ENCODE measurements around the gene WDR62. TPM values are rescaled to one million over a fixed set of nuclear protein-coding genes. Genes with fewer than 3 reads are reported as not detected.

The WDR62 gene
- total RNA-seq, 2 experiments from 2014 or later = 2.0 to 2.6 TPM

DNA sequence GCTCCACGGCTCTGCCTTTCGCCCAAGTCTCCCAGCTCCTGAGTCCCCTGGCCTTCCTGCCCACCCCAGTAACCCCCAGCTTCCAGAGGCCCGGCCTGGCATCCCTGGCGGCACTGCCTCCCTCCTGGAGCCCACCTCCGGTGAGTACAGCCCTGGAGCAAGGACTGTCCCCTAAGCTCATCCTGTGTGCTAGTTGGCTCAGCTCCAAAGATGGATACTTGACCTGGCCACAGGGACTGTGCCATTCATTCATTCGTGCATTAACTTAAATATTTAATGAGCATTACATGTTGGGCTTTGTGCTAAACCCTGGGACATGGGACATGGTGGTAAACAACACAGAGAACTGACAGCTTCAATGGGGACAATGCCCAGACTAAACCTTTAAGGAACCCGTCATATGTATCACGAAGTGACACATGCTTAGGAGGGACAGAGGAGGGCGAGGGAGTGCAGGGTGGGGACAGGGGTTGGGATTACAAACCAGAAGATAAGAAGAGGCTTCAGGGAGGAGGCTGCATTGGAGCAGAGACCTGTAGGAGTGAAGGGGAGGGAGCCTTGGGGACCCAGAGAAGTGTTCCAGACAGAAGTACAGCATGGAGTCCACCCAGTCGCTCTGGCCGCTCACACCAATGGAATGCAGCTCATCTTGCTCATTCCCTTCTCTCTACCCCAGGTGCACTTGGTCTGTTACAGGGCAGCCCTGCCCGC, 49.3 kb downstream of the WDR62 start:
- Histone ChIP-seq H3K27me3 (ENCODE audit: control insufficient read depth in 1 of 2, insufficient read depth in 2 of 2, low read length in 2 of 2) (no peaks in the 10 kb centered on the region), H3K27ac (ENCODE audit: low read depth in 1 of 2, low read length in 2 of 2) (no peak overlapping the region), H3K4me1 (ENCODE audit: insufficient read depth, low read length) (no peaks in the 10 kb centered on the region), H3K9me3 (ENCODE audit: control insufficient read depth in 1 of 2, insufficient read depth in 1 of 2, low read length in 2 of 2) (no peaks in the 10 kb centered on the region), H3K4me3 (ENCODE audit: low read length) (no peak overlapping the region), H3K36me3 (ENCODE audit: insufficient read depth, low read length) (peaks cover 3% of the 10 kb centered on the region)
- ChIA-PET CTCF (no interaction called here), POLR2A (interaction anchor here (0.9 kb wide), 1 partner anchor 11 kb away, joined by 3 read pairs; the partner anchor contains the start of gene POLR2I)
- peaks cover 8% of the 10 kb centered on the region for H3K36me3 Mint-ChIP-seq (ENCODE audit: low read depth)
- ATAC-seq (ENCODE audit: poor library complexity) = no peak
- DNase-seq = no peak
- H3K27me3 Mint-ChIP-seq = no peaks in the 10 kb centered on the region
- H3K9me3 Mint-ChIP-seq = no peaks in the 10 kb centered on the region
- no peak overlapping the region for H3K4me3 Mint-ChIP-seq
- no peak overlapping the region for H3K27ac Mint-ChIP-seq
- TF ChIP-seq, protein P1, sequence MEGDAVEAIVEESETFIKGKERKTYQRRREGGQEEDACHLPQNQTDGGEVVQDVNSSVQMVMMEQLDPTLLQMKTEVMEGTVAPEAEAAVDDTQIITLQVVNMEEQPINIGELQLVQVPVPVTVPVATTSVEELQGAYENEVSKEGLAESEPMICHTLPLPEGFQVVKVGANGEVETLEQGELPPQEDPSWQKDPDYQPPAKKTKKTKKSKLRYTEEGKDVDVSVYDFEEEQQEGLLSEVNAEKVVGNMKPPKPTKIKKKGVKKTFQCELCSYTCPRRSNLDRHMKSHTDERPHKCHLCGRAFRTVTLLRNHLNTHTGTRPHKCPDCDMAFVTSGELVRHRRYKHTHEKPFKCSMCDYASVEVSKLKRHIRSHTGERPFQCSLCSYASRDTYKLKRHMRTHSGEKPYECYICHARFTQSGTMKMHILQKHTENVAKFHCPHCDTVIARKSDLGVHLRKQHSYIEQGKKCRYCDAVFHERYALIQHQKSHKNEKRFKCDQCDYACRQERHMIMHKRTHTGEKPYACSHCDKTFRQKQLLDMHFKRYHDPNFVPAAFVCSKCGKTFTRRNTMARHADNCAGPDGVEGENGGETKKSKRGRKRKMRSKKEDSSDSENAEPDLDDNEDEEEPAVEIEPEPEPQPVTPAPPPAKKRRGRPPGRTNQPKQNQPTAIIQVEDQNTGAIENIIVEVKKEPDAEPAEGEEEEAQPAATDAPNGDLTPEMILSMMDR (IDR thresholded peaks at IDR 0.05) = no peak
- H3K4me1 Mint-ChIP-seq (ENCODE audit: low read depth) = no peaks in the 10 kb centered on the region
- intact Hi-C loops (cut with DNase I, micrococcal nuclease) = no loop called here

DNA sequence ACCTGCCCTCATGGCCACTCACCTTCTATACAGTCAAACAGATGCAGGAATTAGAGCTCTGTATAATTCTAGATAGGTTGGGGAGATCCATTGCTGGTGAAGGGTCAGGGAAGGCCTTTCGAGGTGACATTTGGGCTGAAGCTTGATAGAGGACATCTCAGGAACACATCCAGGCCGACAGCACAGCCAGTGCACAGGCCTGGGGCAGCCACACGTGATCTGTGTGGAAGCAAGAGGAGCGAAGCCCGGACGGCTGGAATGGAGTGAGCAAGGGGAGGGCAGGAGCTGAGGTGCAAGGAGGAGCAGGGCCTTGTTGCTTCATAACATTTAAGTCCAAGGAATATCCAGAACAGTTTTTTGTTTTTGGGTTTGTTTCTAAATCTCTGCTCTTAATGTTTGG, 51.7 kb downstream of the WDR62 start:
- H3K9me3 ChIP-seq (ENCODE audit: control insufficient read depth in 1 of 2, insufficient read depth in 1 of 2, low read length in 2 of 2) = no peaks in the 10 kb centered on the region
- ChIA-PET POLR2A (interaction anchor here (0.9 kb wide), 1 partner anchor 8 kb away, joined by 5 read pairs; the partner anchor contains the start of genes POLR2I and TBCB), CTCF (no interaction called here)
- no peak overlapping the region for H3K27ac Mint-ChIP-seq
- ATAC-seq (ENCODE audit: poor library complexity) (no peak), DNase-seq (no peak)
- H3K36me3 ChIP-seq (ENCODE audit: insufficient read depth, low read length) = peaks cover 7% of the 10 kb centered on the region
- H3K4me1 ChIP-seq (ENCODE audit: insufficient read depth, low read length) = no peaks in the 10 kb centered on the region
- no peak overlapping the region for H3K27ac ChIP-seq (ENCODE audit: low read depth in 1 of 2, low read length in 2 of 2)
- H3K27me3 ChIP-seq (ENCODE audit: control insufficient read depth in 1 of 2, insufficient read depth in 2 of 2, low read length in 2 of 2) = no peaks in the 10 kb centered on the region
- TF ChIP-seq, protein P1 (IDR thresholded peaks at IDR 0.05) = no peak
- intact Hi-C loops (cut with DNase I, micrococcal nuclease) = no loop called here
- H3K4me3 Mint-ChIP-seq = no peak overlapping the region
- H3K27me3 Mint-ChIP-seq = no peaks in the 10 kb centered on the region
- no peak overlapping the region for H3K4me3 ChIP-seq (ENCODE audit: low read length)
- no peaks in the 10 kb centered on the region for H3K4me1 Mint-ChIP-seq (ENCODE audit: low read depth)
- peaks cover 9% of the 10 kb centered on the region for H3K36me3 Mint-ChIP-seq (ENCODE audit: low read depth)
- H3K9me3 Mint-ChIP-seq = no peaks in the 10 kb centered on the region

DNA sequence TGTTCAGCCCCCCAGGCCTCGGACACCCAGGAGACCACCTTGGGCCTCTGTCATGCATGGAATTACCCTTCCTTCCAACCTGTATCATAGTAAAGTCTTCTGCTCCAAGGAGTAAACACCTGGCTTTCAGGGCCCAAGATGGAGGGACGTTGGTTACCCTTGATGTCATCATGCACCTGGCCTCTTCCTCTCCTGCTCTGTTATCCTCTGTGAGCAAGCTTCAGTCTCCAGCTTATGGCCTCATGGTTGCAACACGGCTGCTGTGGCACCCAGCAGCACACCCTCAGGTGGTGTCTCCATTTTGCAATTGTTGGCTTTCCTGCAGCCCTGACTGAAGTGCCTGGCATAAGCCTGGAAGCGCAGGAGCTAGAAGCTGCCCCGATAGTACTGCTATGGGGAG, 52.3 kb downstream of the WDR62 start:
- no peak overlapping the region for H3K27ac ChIP-seq (ENCODE audit: low read depth in 1 of 2, low read length in 2 of 2)
- H3K4me1 Mint-ChIP-seq (ENCODE audit: low read depth) = no peaks in the 10 kb centered on the region
- H3K9me3 ChIP-seq (ENCODE audit: control insufficient read depth in 1 of 2, insufficient read depth in 1 of 2, low read length in 2 of 2) = no peaks in the 10 kb centered on the region
- CTCF ChIA-PET = no interaction called here
- no peaks in the 10 kb centered on the region for H3K4me1 ChIP-seq (ENCODE audit: insufficient read depth, low read length)
- no peak for ATAC-seq (ENCODE audit: poor library complexity)
- H3K36me3 ChIP-seq (ENCODE audit: insufficient read depth, low read length) = peaks cover 7% of the 10 kb centered on the region
- H3K9me3 Mint-ChIP-seq = no peaks in the 10 kb centered on the region
- H3K36me3 Mint-ChIP-seq (ENCODE audit: low read depth) = peaks cover 13% of the 10 kb centered on the region
- no peak overlapping the region for H3K4me3 Mint-ChIP-seq
- no peak for DNase-seq
- TF ChIP-seq, protein P1 (IDR thresholded peaks at IDR 0.05) = no peak
- no peak overlapping the region for H3K4me3 ChIP-seq (ENCODE audit: low read length)
- H3K27me3 ChIP-seq (ENCODE audit: control insufficient read depth in 1 of 2, insufficient read depth in 2 of 2, low read length in 2 of 2) = no peaks in the 10 kb centered on the region
- intact Hi-C loops (cut with DNase I, micrococcal nuclease) = no loop called here
- no peak overlapping the region for H3K27ac Mint-ChIP-seq
- POLR2A ChIA-PET = interaction anchor here (0.9 kb wide), 1 partner anchor 8 kb away, joined by 5 read pairs; the partner anchor contains the start of genes POLR2I and TBCB
- no peaks in the 10 kb centered on the region for H3K27me3 Mint-ChIP-seq

All from CD4-positive, alpha-beta T cell (primary cell).